ENCODE data around the gene MAU2. TPM values are rescaled to one million over a fixed set of nuclear protein-coding genes. Genes with fewer than 3 reads are reported as not detected.
"Not testable (repeated sequence)": the region's sequence is repeated elsewhere in the genome, so short reads cannot be mapped to it uniquely, and the experiment has no call there.

MAU2 gene
- total RNA-seq, 2 experiments from 2014 or later = 38.6 to 42.5 TPM

DNA sequence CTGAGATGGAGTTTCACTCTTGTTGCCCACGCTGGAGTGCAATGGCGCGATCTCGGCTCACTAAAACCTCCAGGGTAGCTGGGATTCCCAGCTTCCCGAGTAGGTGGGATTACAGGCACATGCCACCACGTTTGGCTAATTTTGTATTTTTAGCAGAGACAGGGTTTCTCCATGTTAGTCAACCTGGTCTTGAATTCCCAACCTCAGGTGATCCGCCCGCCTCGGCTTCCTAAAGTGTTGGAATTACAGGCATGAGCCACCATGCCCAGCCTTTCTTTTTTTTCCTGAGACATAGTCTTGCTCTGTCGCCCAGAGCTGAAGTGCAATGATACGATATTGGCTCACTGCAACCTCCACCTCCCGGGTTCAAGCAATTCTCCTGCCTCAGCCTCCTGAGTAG lies 59.7 kb downstream of the MAU2 start:
- H3K9me3 Mint-ChIP-seq; H3K4me1 Mint-ChIP-seq (ENCODE audit: low read depth); DNase-seq; intact Hi-C loops (cut with micrococcal nuclease); H3K36me3 Mint-ChIP-seq (ENCODE audit: low read depth); H3K4me3 Mint-ChIP-seq; H3K27me3 Mint-ChIP-seq (ENCODE audit: low read depth); H3K27ac Mint-ChIP-seq: not testable (repeated sequence)
- CTCF ChIA-PET = interaction anchor here (0.8 kb wide), 1 partner anchor 14 kb away, joined by 3 read pairs; no protein-coding TSS in a partner anchor

DNA sequence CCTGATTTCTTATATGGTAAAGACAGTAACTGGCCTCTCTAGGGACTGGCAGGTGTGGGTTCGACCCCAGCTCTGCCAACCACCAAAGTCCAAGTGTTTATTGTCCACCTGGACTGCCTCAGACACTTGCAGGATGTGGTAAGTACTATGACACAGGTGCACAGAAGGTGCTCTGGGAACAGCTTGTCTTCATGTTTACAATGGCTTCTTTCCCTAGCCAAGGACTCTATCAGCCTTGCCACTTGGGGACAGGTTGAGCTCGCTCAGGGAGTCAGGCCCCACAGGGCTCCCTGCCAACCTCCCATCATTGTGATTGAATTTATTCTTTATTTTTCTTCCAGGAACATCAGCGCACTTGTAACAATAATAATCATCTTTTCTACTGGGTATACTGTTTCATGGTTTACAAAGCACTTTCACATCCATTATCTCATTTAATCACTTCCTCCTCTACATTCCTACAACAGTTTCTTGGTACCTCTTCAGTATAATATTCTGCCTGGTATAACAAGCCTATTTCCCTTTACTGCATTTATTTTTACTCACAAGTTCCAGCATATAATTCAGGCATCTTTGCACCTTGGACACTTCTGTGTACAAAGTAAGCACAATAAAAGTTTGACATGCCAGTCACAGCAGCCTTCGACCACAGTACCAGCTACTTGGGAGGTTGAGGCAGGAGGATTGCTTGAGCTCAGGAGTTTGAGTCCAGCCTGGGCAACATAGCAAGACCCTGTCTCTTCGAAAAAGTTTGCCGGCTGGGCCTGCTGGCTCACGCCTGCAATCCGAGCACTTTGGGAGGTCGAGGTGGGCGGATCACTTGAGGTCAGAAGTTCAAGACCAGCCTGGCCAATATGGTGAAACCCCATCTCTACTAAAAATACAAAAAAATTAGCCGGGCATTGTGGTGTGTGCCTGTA lies 60.6 kb downstream of the MAU2 start:
- CTCF ChIA-PET = interaction anchor here (0.6 to 1.7 kb wide), 2 partner anchors 12 to 97 kb away, joined by 5 read pairs; no protein-coding TSS in a partner anchor
- peaks cover 2% of the 10 kb centered on the region for H3K4me1 Mint-ChIP-seq (ENCODE audit: low read depth)
- no peaks in the 10 kb centered on the region for H3K27me3 Mint-ChIP-seq (ENCODE audit: low read depth)
- no peaks in the 10 kb centered on the region for H3K36me3 Mint-ChIP-seq (ENCODE audit: low read depth)
- DNase-seq = no peak
- no peak overlapping the region for H3K27ac Mint-ChIP-seq
- H3K9me3 Mint-ChIP-seq = no peaks in the 10 kb centered on the region
- H3K4me3 Mint-ChIP-seq = no peak overlapping the region
- intact Hi-C loops (cut with micrococcal nuclease) = no loop called here

DNA sequence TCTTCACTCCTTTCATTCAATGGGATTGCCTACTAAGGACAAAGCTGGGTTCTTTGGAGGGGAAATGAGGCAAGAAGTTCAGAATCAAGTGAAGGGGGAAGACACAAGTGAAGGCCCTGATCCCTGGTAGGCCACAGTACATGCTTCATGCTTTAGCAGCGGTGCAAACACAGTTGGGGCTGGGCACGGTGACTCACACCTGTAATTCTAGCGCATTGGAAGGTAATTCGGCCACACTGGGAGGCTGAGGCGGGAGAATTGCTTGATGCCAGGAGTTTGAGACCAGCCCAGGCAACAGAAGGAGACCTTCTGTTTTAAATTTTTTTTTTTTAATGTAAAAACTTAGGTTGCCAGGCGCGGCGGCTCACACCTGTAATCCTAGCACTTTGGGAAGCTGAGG lies 61.5 kb downstream of the MAU2 start:
- no peak for DNase-seq
- H3K9me3 Mint-ChIP-seq = no peaks in the 10 kb centered on the region
- H3K4me1 Mint-ChIP-seq (ENCODE audit: low read depth) = peaks cover 7% of the 10 kb centered on the region
- intact Hi-C loops (cut with micrococcal nuclease) = no loop called here
- H3K36me3 Mint-ChIP-seq (ENCODE audit: low read depth) = no peaks in the 10 kb centered on the region
- CTCF ChIA-PET = interaction anchor here (0.7 to 1.7 kb wide), 3 partner anchors 13 to 789 kb away, joined by 4 to 5 read pairs (median 4); no protein-coding TSS in a partner anchor
- no peaks in the 10 kb centered on the region for H3K27me3 Mint-ChIP-seq (ENCODE audit: low read depth)
- no peak overlapping the region for H3K4me3 Mint-ChIP-seq
- H3K27ac Mint-ChIP-seq = no peak overlapping the region

DNA sequence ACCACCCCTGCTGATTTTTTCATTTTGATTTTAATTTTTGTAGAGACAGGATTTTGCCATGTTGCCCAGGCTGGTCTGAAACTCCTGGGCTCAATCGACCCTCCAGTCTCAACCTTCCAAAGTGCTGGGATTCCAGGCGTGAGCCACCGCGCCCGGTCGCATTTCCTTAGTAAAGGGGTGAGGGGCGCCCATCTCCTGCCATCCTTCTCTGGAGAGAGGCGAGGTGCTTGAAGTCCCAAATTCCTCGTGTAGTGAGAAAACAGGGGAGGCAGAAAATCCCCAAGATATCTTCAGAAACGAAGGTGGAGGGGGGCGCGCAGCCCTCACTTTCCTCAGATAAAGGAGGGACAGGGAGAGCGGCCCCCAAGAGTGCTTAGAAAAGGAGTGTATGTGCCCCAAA lies 63.9 kb downstream of the MAU2 start:
- no peaks in the 10 kb centered on the region for H3K9me3 Mint-ChIP-seq
- CTCF ChIA-PET = interaction anchor here (1.0 to 1.1 kb wide), 3 partner anchors 8 to 105 kb away, joined by 3 to 6 read pairs (median 3); no protein-coding TSS in a partner anchor
- peaks cover 31% of the 10 kb centered on the region for H3K4me1 Mint-ChIP-seq (ENCODE audit: low read depth)
- H3K4me3 Mint-ChIP-seq = peak overlapping the region; percentile 84
- no peaks in the 10 kb centered on the region for H3K27me3 Mint-ChIP-seq (ENCODE audit: low read depth)
- intact Hi-C loops (cut with micrococcal nuclease) = no loop called here
- H3K27ac Mint-ChIP-seq = no peak overlapping the region
- no peak for DNase-seq
- no peaks in the 10 kb centered on the region for H3K36me3 Mint-ChIP-seq (ENCODE audit: low read depth)

DNA sequence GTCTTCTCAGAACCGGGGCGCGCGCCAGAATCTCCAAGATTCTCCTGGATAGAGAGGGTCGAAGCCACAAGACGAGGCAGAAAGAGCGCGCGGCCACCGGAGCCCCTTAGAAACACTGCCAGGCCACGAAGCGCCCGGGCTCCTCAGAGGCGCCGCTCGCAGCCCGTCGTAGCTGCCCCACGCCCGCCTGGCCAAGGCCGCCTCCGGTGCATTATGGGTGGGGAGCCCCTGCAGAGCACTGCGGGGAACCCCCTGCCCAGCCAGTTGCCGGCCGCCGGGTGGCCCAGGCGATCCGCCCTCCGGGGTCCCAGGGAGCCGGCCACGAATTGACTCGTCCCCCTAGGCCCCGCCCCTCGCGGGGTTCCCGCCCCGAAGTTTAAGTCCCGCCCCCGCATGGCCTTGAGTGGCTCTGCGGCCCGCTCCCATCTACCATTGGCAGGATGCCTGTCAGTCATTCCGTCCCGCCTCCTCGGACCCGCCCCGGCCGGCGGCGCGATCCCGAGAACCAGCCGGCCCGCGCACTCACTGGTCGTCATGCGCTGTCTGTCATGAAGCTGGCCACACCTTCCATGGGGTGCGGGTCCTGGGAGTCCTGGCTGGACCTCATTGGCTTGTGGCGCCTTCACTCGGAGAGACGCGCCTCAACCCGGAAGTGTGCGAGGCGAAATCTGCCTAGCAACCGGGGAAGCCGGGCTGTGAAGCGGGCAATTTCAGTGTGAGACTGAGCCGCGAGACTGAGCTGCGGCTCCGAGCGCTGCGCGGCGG lies 64.7 kb downstream of the MAU2 start:
- peak overlapping the region; percentile 72 for H3K27ac Mint-ChIP-seq
- H3K4me1 Mint-ChIP-seq (ENCODE audit: low read depth) = peaks cover 38% of the 10 kb centered on the region

DNA sequence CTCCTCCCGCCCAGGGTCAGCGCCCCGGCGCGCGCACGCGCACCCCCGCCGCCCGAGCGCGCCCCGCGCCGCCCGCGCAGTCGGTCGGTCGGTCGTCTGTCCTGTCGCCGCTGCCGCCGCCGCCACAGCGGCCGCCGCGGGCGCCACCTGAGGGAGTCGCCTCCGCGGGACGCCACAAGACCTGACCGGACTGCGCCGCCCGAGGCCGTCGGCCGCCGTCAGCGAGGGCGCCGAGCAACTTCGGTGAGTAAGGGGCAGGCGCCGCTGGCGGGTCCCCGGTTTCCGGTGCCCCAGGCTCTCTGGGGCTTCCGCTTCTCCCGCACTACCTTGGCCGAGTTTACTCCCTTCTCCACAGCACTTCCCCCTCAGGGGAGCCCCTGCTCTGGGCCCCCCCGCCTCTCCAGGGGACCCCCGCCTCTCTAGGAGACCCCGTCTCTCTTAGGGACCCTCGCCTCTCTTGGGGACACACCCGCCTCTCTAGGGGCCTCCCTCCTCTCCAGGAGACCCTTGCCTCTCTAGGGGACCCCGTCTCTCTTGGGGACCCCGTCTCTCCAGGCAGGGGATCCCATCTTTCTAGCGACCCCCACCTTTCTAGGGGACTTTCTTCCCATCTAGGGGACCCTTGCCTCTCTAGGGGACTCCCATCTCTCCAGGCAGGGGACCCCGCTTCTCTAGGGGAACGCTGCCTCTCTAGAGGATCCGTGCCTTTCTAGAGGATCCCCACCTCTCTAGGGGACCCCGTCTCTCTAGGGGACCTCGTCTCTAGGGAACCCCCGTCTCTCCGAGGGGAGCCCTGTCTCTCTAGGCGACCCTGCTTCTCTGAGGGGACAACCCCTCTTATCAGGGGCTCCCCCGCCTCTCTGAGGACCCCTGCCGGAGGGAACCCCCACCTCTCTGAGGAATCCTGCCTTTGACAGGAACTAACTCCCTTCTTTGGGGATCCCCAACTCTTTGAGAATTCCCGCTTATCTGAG lies 65.6 kb downstream of the MAU2 start:
- H3K36me3 Mint-ChIP-seq (ENCODE audit: low read depth) = no peaks in the 10 kb centered on the region
- H3K27me3 Mint-ChIP-seq (ENCODE audit: low read depth) = no peaks in the 10 kb centered on the region
- DNase-seq = peak; percentile 72
- H3K4me1 Mint-ChIP-seq (ENCODE audit: low read depth) = peaks cover 47% of the 10 kb centered on the region
- peak overlapping the region; percentile 75 for H3K27ac Mint-ChIP-seq
- intact Hi-C loops (cut with micrococcal nuclease) = loop anchor here (1.0 to 5.0 kb wide), 9 partner anchors 13 to 276 kb away; partner anchors contain the start of genes ATP13A1, GATAD2A, MAU2 and SUGP1
- CTCF ChIA-PET = interaction anchor here (0.6 kb wide), 2 partner anchors 71 to 832 kb away, joined by 3 to 6 read pairs; no protein-coding TSS in a partner anchor
- H3K4me3 Mint-ChIP-seq = peak overlapping the region; percentile 84
- H3K9me3 Mint-ChIP-seq = no peaks in the 10 kb centered on the region

More for the DNA sequence above, 64.7 kb downstream of the MAU2 start:
- Mint-ChIP-seq H3K36me3 (ENCODE audit: low read depth) (no peaks in the 10 kb centered on the region), H3K4me3 (peak overlapping the region; percentile 84), H3K9me3 (no peaks in the 10 kb centered on the region), H3K27me3 (ENCODE audit: low read depth) (no peaks in the 10 kb centered on the region)
- peak; percentile 100 for DNase-seq
- CTCF ChIA-PET = interaction anchor here (0.6 to 1.1 kb wide), 4 partner anchors 9 to 831 kb away, joined by 3 to 6 read pairs (median 4); no protein-coding TSS in a partner anchor
- intact Hi-C loops (cut with micrococcal nuclease) = loop anchor here (1.0 to 5.0 kb wide), 9 partner anchors 12 to 277 kb away; partner anchors contain the start of genes ATP13A1, GATAD2A, MAU2 and SUGP1

DNA sequence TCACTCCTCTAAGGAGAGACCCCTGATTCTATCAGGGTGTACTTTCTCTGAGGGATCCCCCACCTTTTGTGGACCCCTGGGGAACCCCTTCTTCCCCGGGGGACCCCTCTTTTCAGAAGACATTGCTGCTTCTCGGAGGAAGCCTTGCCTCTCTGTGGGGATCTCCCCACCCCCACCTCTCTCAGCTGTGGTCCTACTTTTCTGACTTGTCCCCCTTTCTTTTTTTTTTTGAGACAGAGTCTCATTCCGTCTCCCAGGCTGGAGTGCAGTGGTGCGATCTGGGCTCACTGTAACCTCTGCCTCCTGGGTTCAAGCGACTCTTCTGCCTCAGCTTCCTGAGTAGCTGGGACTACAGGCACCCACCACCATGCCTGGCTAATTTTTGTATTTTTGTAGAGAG lies 66.5 kb downstream of the MAU2 start:
- Mint-ChIP-seq H3K36me3 (ENCODE audit: low read depth) (no peaks in the 10 kb centered on the region), H3K27me3 (ENCODE audit: low read depth) (no peaks in the 10 kb centered on the region), H3K4me1 (ENCODE audit: low read depth) (peaks cover 51% of the 10 kb centered on the region), H3K27ac (peak overlapping the region; percentile 75), H3K4me3 (peak overlapping the region; percentile 80), H3K9me3 (no peaks in the 10 kb centered on the region)
- intact Hi-C loops (cut with micrococcal nuclease) = loop anchor here (5.0 kb wide), 1 partner anchor 275 kb away; the partner anchor contains the start of gene ATP13A1
- no peak for DNase-seq
- CTCF ChIA-PET = interaction anchor here (0.6 to 1.2 kb wide), 2 partner anchors 70 to 103 kb away, joined by 3 read pairs; no protein-coding TSS in a partner anchor

DNA sequence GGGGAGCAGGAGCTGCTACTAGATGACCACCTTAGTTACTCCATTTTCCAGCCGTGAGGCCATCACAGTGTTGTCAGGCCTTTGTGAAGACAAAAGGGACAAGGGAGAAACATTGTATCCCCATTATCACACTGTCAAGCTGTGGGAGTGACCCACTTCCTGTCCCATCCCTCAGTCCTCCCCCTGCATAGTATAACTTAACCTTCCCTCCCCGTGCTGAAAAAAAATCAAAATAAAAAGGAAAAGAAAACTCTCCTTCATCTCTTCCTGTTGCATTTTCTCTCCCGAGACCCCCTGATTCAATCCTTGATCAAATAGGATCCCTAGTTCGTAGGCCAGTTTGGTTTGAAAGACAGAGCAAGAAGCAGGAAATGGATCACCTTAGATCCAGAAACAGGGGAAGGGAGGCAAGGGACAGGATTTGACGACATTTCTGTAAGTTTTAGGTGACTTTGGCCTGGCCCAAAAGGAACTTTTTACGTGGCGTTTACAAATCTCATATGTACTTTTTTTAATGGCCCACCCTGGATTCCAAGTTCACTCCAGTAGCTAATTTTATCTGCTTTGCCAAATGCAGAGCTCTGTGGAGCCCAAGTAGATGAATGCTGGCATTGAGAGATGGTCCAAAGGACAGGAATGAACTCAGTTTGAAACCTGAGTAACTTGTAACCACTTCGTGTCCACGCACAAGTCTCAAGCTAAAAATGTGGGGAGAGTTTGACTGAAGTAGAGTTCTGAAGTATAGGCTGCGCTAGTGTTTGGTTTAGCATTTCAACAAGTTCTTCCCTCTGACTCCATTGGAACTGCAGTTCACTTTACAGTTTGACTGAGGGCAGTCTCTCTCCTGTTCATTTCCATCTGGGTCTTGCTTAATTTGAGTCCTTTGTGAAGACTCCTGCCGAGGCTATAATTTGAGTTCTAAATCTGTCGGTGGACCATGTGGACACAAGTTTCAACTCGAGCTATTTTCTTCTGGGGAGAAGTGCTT lies 68.2 kb downstream of the MAU2 start:
- Mint-ChIP-seq H3K4me3 (peak overlapping the region; percentile 5), H3K9me3 (no peaks in the 10 kb centered on the region), H3K36me3 (ENCODE audit: low read depth) (no peaks in the 10 kb centered on the region), H3K27ac (peak overlapping the region; percentile 59), H3K27me3 (ENCODE audit: low read depth) (no peaks in the 10 kb centered on the region), H3K4me1 (ENCODE audit: low read depth) (peaks cover 64% of the 10 kb centered on the region)
- DNase-seq = no peak
- CTCF ChIA-PET = interaction anchor here (1.1 to 1.2 kb wide), 2 partner anchors 18 to 214 kb away, joined by 3 to 4 read pairs; no protein-coding TSS in a partner anchor
- intact Hi-C loops (cut with micrococcal nuclease) = loop anchor here (5.0 kb wide), 1 partner anchor 273 kb away; the partner anchor contains the start of gene ATP13A1

DNA sequence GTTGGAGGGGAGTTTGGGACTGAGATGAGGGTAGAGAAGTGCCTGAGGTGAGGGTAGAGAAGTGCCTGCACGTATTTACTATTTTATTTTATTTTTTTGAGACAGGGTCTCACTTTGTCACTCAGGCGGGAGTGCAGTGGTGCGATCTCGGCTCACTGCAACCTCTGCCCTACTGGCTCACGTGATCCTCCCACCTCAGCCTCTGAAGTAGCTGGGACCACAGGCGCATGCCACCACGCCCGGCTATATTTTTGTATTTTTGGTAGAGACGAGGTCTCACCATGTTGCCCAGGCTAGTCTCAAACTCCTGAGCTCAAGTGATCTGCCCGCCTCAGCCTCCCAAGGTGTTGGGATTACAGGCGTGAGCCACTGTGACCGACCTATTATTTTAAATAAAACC lies 69.1 kb downstream of the MAU2 start:
- not testable (repeated sequence) for H3K36me3 Mint-ChIP-seq (ENCODE audit: low read depth); H3K4me3 Mint-ChIP-seq; DNase-seq; H3K9me3 Mint-ChIP-seq; H3K27me3 Mint-ChIP-seq (ENCODE audit: low read depth)
- CTCF ChIA-PET = interaction anchor here (1.1 kb wide), 1 partner anchor 17 kb away, joined by 3 read pairs; no protein-coding TSS in a partner anchor
- H3K4me1 Mint-ChIP-seq (ENCODE audit: low read depth) = peaks cover 72% of the 10 kb centered on the region
- intact Hi-C loops (cut with micrococcal nuclease) = loop anchor here (5.0 kb wide), 1 partner anchor 273 kb away; the partner anchor contains the start of gene ATP13A1
- H3K27ac Mint-ChIP-seq = peak overlapping the region; percentile 59

DNA sequence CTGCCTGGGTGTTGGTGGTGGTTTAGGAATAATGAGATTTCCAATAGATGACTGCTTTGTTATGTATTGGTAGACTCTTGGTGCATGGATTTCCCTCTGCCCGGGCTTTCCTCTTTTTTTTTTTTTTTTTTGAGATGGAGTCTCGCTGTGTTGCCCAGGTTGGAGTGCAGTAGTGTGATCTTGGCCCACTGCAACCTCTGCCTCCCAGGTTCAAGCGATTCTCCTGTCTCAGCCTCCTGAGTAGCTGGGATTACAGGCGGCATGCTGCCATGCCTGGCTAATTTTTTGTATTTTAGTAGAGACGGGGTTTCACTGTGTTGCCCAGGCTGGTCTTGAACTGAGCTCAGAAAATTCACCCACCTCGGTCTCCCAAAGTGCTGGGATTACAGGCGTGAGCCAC lies 73.7 kb downstream of the MAU2 start:
- intact Hi-C loops (cut with micrococcal nuclease); H3K9me3 Mint-ChIP-seq; H3K36me3 Mint-ChIP-seq (ENCODE audit: low read depth); H3K4me3 Mint-ChIP-seq; DNase-seq; H3K27me3 Mint-ChIP-seq (ENCODE audit: low read depth); H3K27ac Mint-ChIP-seq: not testable (repeated sequence)
- CTCF ChIA-PET = interaction anchor here (0.7 kb wide), 1 partner anchor 9 kb away, joined by 3 read pairs; no protein-coding TSS in a partner anchor
- peaks cover 52% of the 10 kb centered on the region for H3K4me1 Mint-ChIP-seq (ENCODE audit: low read depth)

Data from activated naive CD4-positive, alpha-beta T cell treated with anti-CD3 and anti-CD28 coated beads for 36 hours (primary cell).